Lung microvascular endothelial cell (primary cell): ENCODE data around the gene FUT7. TPM values are rescaled to one million over a fixed set of nuclear protein-coding genes. Genes with fewer than 3 reads are reported as not detected.
"Not testable (repeated sequence)": the region's sequence is repeated elsewhere in the genome, so short reads cannot be mapped to it uniquely, and the experiment has no call there.

Experiments
- DNase-seq, 2 donors: peaks; one replicate each; pipeline versions ENCODE4 v3.0.0 to v3.0.0-alpha.2; 2010; ENCODE audit warnings: low read depth in 2 of 2
- total RNA-seq: library from RNA; depleted of rRNA; stranded (reverse); fragments of >200 nt; gene quantifications from 2 replicates; pipeline ENCODE4 v1.2.1, GENCODE V29; 2014

Gene FUT7
- total RNA-seq, 1 donor from 2014 or later: not detected

DNA sequence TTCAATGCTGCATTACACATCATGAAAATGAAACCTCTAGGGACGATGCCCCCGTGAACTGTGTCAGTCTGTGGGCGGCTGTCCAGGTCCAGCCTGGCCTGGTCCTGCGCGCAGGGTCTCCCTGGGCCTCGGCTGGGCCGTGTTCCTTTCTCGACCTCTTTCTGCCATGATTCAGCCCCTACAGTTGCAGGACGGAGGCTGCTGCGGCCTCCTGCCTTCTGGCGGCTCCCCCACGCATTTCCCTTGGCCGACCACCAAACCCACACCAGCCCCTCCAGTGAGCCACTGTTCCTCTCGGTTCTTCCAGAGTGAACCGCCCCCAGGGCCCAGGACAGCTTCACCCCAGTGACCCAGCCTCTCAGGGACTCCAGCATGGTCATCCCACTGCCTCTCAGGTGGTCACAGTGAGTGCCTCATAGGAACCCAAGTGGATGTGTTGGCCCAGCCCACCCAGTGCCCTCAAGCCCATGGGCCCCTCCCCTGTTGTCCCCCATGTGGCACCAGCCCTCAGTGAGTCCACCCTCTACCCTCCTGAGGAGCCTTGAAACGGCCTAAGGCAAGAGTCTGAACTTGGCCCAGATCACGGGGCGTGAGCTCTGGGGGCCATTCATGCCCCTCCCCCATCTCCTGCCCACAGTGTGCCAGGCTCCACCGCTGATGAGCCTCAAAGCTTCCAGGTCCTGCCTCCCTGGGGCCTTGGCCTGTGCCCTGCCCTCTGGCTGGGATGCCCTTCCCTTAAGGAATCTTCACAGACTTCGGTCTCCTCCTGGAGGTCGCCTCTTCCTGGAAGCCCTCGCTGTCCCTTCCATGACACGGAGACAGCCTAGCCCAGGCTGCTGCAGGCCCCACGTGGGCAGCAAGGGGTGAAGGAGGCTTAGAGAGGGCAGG is 25.5 kb downstream of the FUT7 start:
- no peak for DNase-seq

DNA sequence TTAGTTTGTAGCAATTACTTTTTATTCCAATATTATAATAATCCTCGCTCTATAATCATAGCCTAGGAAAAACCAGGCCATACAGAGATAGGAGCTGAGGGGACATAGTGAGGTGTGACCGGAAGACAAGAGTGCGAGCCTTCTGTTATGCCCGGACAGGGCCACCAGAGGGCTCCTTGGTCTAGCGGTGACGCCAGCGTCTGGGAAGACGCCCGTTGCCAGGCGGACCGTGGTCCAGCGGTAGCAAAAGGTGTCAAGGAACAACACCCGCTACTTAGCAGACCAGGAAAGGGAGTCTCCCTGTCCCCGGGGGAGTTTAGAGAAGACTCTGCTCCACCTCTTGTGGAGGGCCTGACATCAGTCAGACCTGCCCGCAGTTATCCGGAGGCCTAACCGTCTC is 27.6 kb downstream of the FUT7 start:
- not testable (repeated sequence) for DNase-seq

- DNase-seq: no peak
These were observed 29.2 kb downstream of the FUT7 start for GRCh38 chr9:137002646-137003041.

DNA sequence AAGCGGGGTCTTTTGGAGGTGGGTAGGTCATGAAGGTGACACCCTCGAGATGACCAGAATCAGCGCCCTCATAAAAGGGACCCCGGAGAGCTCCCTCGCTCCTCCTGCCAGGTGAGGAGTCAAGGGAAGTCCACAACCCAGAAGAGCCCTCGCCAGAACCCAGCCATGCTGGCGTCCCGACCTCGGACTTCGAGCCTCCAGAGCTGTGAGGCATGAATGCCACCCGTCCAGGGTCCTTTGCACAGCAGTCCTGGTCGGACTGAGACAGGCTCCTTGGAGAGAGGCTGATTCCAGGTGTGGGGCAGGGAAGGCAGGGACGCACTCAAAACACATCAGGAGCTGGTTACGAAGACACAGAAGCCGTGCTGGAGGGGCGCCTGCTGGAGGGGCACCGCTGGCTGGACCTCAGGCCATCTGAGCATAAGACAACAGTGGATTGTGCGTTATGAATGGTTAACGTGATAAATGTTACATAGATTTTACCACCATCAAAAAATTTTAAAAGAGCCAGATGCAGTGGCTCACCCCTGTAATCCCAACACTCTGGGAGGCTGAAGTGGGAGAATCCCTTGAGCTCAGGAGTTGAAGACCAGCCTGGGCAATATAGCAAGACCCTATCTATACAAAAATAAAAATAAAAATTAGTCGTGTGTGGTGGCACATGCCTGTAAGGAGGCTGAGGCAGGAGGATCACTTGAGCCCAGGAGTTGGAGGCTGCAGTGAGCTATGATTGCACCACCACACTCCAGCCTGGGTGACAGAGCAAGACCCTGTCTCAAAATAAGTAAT is 29.8 kb downstream of the FUT7 start:
- no peak for DNase-seq

GRCh38 chr9:137000177-137000930 is 31.5 kb downstream of the FUT7 start:
- peak in 1 of 2 donors; percentile 45 for DNase-seq

GRCh38 chr9:136997830-136998234 is 34.1 kb downstream of the FUT7 start:
- peak; percentile 49 to 74 for DNase-seq

- no peak for DNase-seq
These were observed 34.5 kb downstream of the FUT7 start for GRCh38 chr9:136997371-136997770.

DNA sequence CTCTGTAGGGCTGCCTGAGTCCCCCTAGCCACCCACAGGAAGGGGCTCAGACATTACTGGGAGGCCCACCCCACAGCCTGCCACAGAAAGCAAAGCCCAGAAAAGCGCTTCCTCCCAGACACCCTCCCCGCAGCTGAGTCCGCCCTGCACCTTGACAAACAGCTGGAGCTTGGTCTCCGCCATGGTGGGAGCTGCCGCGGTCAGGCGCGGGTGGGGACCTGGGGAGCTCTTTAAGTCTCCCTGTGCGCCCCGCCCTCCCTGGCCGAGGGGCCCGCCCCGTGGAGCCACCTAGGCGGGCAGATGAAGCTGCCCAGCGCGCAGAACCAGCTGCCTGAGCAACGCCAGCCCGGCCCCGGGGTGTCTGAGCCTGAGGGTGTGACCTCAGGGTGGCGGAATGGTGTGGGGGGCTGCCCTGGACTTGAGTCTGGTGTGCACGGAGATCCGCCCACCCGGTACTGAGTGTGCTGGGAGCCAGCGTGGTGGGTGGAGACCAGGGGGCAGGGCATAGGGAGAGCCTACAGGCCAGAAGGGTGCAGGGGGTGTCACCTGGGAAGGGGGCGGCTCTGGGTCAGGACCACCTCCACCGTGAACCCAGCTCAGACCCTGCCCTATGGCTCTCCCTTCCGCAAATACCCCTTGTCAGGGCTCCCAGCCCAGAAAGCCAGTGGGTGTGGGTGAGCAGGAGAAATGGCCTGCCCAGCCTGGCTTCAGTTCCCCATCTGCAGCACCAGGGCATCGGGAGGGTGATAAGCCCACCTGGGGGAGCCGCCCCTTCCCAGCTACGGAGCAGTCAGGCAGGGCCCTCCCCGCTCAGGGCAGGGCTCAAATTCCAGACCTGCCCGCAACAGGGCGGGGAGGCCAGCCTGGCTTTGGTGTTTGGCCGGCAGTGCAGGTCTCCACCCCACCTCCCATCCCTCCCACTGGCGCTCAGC is 35.3 kb downstream of the FUT7 start, which contains the start of gene CLIC3:
TSS of gene CLIC3 (minus strand) at position 208 of the 932 bp plus-strand sequence. CDS start at position 183, 25 bp downstream.
- DNase-seq: no peak

DNA sequence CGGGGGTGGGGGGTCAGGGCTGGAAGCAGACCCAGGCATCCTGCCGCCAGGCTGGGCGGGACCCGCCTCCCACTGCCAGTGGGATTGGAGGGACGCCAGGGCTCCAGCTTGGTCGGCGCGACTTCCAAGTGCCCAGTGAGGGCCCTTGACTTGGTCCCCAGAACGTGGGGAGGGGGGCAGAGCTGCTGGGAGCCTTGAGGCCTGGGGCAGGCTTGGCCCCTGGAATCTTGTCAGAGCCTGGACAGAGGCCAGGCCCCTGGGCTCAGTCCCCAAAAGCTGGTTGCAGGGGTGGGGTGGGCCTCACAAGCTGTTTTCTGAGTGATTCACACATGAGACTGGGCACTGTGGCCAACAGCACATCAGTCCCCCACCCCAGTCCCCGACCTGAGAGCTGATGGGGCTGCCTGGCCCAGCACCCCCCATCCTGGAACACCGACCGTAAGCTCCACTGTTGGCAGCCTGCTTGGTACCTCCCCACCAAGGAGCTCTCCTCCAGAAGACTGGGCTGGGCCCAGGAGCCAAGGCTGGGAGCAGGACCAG is 36.0 kb downstream of the FUT7 start:
- DNase-seq: no peak

- DNase-seq: no peak
These were observed 36.5 kb downstream of the FUT7 start for GRCh38 chr9:136995362-136995761.

- DNase-seq: peak in 1 of 2 donors; percentile 58
These were observed 37.0 kb downstream of the FUT7 start for GRCh38 chr9:136994888-136995230.

DNA sequence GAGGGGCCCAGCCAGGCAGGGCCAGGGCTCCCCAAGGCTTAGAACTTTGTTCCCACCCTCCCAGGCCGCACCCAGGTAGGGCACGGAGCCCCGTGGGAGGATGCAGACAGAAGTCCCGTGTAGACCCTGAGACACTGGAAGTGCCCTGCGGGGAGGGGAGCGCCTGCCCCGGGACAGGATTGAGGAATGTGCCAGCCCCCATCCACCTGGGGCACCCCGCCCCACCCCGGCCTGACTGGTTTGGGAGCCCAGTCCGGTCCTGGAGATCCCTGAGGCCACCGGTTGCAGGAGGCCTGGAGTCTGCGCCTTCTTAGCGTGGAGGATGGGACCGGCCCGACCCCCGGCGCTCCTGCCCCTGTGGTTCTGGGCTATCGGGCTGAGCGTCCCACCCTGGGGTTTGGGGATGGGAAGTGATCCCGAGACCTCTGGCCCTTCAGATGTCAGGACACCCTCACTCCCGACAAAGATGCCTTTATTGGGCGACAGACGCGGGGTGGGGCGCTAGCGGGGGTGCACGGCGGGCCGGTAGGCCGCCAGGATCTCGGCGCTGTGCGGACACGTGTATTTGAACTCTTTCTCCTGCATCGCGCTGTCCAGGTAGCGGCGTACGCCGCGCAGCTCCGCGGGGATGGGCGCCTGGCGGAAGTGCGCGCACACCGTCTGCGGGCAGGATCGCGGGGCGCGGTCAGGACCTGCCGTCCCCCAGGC is 37.6 kb downstream of the FUT7 start:
- DNase-seq: no peak

DNA sequence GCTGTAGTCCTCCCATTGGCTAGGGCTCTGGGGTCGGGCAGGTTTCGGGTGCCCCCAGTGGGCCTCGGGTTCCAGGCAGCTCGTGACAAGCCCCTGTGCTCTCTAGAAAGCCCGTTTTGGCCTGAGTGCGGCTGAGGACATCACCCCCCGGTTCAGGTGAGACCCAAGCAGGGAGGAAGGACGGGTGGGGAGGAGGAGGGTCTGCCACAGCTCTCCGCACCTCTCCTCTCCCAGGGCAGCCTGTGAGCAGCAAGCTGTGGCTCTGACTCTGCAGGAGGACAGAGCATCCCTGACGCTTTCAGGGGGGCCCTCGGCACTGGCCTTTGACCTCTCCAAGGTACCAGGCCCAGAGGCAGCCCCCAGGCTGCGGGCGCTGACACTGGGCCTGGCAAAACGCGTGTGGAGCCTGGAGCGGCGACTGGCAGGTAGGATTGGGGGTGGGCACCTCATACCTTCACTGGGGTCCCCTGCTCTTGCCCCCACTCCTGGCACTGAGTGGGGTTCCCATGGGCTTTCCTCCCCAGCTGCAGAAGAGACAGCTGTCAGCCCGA is 39.0 kb downstream of the FUT7 start:
- DNase-seq: no peak

GRCh38 chr9:136991993-136992818 is 39.7 kb downstream of the FUT7 start, which contains the start of gene PAXX:
Gene PAXX (plus strand): TSS chr9:136992422. CDS start chr9:136992444, 22 bp downstream.
- peak; percentile 93 to 94 for DNase-seq

DNA sequence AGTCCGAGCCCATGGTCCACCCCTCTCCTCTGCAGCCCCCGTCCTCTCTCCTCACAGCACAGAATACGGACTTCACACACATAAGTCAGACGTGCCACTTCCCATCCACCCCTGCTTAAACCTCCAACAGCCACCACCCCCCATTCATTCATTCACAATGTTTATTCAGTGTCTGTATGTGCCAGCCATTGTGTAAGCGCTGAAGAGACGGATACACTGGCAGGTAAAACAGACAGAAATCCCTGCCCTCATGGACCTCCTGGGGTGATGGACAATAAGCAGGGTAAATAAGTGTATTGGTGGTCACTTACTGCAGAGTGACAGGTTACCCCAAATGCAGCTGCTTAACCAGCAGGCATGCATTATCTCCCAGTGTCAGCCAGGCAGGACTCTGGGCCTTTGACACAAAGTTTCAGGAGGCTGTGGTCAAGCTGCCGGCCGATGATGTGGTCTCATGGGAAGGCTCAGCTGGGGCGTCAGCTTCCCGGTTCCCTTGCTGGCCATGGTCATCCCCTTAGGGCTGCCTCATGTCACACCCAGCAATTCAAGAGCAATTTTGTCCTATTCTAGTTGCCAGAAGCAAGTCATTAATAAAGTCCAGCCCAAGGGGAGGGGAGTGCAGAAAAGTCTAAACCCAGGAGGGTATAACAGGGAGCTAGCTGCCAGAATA is 41.5 kb downstream of the FUT7 start:
- peak in 1 of 2 donors; percentile 68 for DNase-seq

DNA sequence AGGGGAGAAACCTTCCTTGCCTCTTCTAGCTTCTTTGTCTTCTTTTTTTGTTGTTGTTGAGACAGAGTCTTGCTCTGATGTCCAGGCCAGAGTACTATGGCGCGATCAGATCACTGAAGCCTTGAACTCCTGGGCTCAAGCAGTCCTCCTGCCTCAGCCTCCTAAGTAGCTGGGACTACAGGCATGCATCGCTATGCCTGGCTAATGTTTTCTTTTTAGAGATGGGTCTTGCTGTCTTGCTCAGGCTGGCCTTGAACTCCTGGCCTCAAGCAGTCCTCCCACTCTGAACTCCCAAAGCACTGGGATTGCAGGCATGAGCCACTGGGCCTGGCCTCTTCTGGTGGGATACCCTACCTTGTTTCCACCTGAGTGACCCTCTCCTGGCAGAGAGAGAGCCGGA is 43.0 kb downstream of the FUT7 start:
- no peak for DNase-seq

- DNase-seq: no peak
These were observed 46.0 kb downstream of the FUT7 start for GRCh38 chr9:136985853-136986252.
